SK-N-SH (cell line): ENCODE measurements around the gene GALNT17. TPM values are rescaled to one million over a fixed set of nuclear protein-coding genes. Genes with fewer than 3 reads are reported as not detected.

Experiments used
- CTCF ChIA-PET: fragments of 300-600, 350-600 bp; formaldehyde crosslinking; extraction: SDS; loops from one replicate; lab custom pipeline; 2021; lab: Yijun Ruan, JAX
- POLR2A ChIA-PET: fragments of 350-600 bp; sonication (Branson Sonifier 250); formaldehyde crosslinking; extraction: SDS; loops from one replicate; lab custom pipeline; 2020; ENCODE audit warnings: antibody characterized with exemption, inconsistent platforms; lab: Yijun Ruan, JAX
- DNase-seq: peaks from one replicate; pipeline ENCODE4 v3.0.0; 2012
- H2AFZ ChIP-seq: fragments of 200-600 bp; sonication (generic); 2 replicates; pipeline ENCODE4 v1.8.1; 2016; ENCODE audit warnings: antibody characterized with exemption, mild to moderate bottlenecking, low read depth
- H3F3A ChIP-seq: fragments of 200-600 bp; sonication (generic); replicated peaks from 2 replicates; pipeline ENCODE3; 2016; ENCODE audit warnings: antibody characterized with exemption, mild to moderate bottlenecking; ENCODE audit not compliant: insufficient read depth
- H3K27ac ChIP-seq, 2 experiments: fragments of 200-500 bp in 1 of 2; fragments of 200-600 bp in 1 of 2; sonication (Bioruptor generic) in 1 of 2; sonication (generic), shearing (Covaris generic) in 1 of 2; 2 replicates each; pipeline versions ENCODE4 v1.5.1 to v1.6.1; 2014 to 2016; ENCODE audit warnings: low read depth in 2 of 2, inconsistent platforms in 1 of 2, low read length in 1 of 2, mild to moderate bottlenecking in 1 of 2, mixed read lengths in 1 of 2
- H3K27me3 ChIP-seq: fragments of 200-600 bp; sonication (generic), shearing (Covaris generic); 2 replicates; pipeline ENCODE4 v1.6.1; 2016; ENCODE audit warnings: mixed run types; ENCODE audit not compliant: insufficient read depth
- H3K36me3 ChIP-seq, 2 experiments: fragments of 200-500 bp in 1 of 2; fragments of 200-600 bp in 1 of 2; sonication (Bioruptor generic) in 1 of 2; sonication (generic) in 1 of 2; replicated peaks in 1 of 2; 2 replicates each; pipeline versions ENCODE3 to v1.5.1; 2014 to 2016; ENCODE audit warnings: low read length in 1 of 2, mild to moderate bottlenecking in 1 of 2; ENCODE audit not compliant: insufficient read depth in 2 of 2, control insufficient read depth in 1 of 2
- H3K4me1 ChIP-seq, 2 experiments: fragments of 200-500 bp in 1 of 2; fragments of 200-600 bp in 1 of 2; sonication (Bioruptor generic) in 1 of 2; sonication (generic), shearing (Covaris generic) in 1 of 2; 2 replicates each; pipeline versions ENCODE4 v1.5.1 to v1.6.1; 2014 to 2016; ENCODE audit warnings: low read depth in 1 of 2, low read length in 1 of 2, mixed run types in 1 of 2; ENCODE audit not compliant: insufficient read depth in 2 of 2, control insufficient read depth in 1 of 2
- H3K4me2 ChIP-seq: fragments of 200-600 bp; sonication (generic), shearing (Covaris generic); 2 replicates; pipeline ENCODE4 v1.6.1; 2017; ENCODE audit warnings: mixed run types
- H3K4me3 ChIP-seq, 2 experiments: fragments of 200-500 bp in 1 of 2; fragments of 200-600 bp in 1 of 2; sonication (Bioruptor generic) in 1 of 2; sonication (generic), shearing (Covaris generic) in 1 of 2; 2 replicates each; pipeline versions ENCODE4 v1.5.1 to v1.8.1; 2014 to 2016; ENCODE audit warnings: low read depth in 2 of 2, inconsistent platforms in 1 of 2, low read length in 1 of 2, mild to moderate bottlenecking in 1 of 2, mixed read lengths in 1 of 2, moderate library complexity in 1 of 2
- H3K79me2 ChIP-seq: fragments of 200-600 bp; sonication (generic); 2 replicates; pipeline ENCODE4 v1.8.1; 2017; ENCODE audit warnings: mild to moderate bottlenecking; ENCODE audit not compliant: insufficient read depth
- H3K9ac ChIP-seq: fragments of 200-600 bp; sonication (generic); 2 replicates; pipeline ENCODE4 v1.6.1; 2017; ENCODE audit warnings: mixed run types
- H3K9me2 ChIP-seq: fragments of 200-600 bp; sonication (generic); 2 replicates; pipeline ENCODE4 v1.6.1; 2017; ENCODE audit warnings: mixed run types
- H3K9me3 ChIP-seq: fragments of 200-600 bp; sonication (generic); 2 replicates; pipeline ENCODE4 v1.6.1; 2017; ENCODE audit warnings: mixed run types, mild to moderate bottlenecking, moderate library complexity
- H4K20me1 ChIP-seq: fragments of 200-600 bp; sonication (generic); 2 replicates; pipeline ENCODE4 v1.6.1; 2017; ENCODE audit warnings: mild to moderate bottlenecking, mixed run types; ENCODE audit not compliant: insufficient read depth
- FOXJ3 ChIP-seq: sonication (generic); formaldehyde crosslinking; IDR thresholded peaks from 2 replicates; pipeline ENCODE4 v1.5.1; 2020; ENCODE audit warnings: mild to moderate bottlenecking, missing genetic modification reagents
- MAX ChIP-seq: IDR thresholded peaks from 2 replicates; pipeline ENCODE4 v1.4.0; 2012; ENCODE audit warnings: low read depth
- POLR2AphosphoS5 ChIP-seq: IDR thresholded peaks from 2 replicates; pipeline ENCODE4 v1.6.1; 2012; ENCODE audit warnings: low read depth, low read length
- SMC3 ChIP-seq: IDR thresholded peaks from 2 replicates; pipeline ENCODE4 v1.6.1; 2012; ENCODE audit warnings: low read depth, low read length, improper control_type of control experiment
- TAF1 ChIP-seq: IDR thresholded peaks from 2 replicates; pipeline ENCODE4 v1.6.1; 2012; ENCODE audit warnings: low read depth, mild to moderate bottlenecking, low read length, moderate library complexity, borderline replicate concordance
- TCF12 ChIP-seq: IDR thresholded peaks from 2 replicates; pipeline ENCODE4 v1.4.0; 2012
- ZBTB33 ChIP-seq: IDR thresholded peaks from 2 replicates; pipeline ENCODE4 v1.4.0; 2012; ENCODE audit warnings: low read depth, borderline replicate concordance
- WGBS: methylation state at CpG from one replicate; pipeline ENCODE4 v1.1.6; 2017; ENCODE audit warnings: low lambda C conversion rate; 5-methylcytosine and 5-hydroxymethylcytosine counted together
- polyA plus RNA-seq, 3 experiments: library from polyadenylated mRNA; depleted of rRNA; stranded (reverse); fragments of >200 nt; gene quantifications; 2 replicates each; pipeline ENCODE4 v1.2.3, GENCODE V29; 2012

The GALNT17 gene
- polyA plus RNA-seq, 1 of the 3 experiments (the other 2 are of a cell fraction), result not detected

- 15% methylated on average over 24 of the region's 24 CpGs for WGBS
- no peak overlapping the region for H3K27ac ChIP-seq
- H3K4me3 ChIP-seq, result no peak overlapping the region
- H3K36me3 ChIP-seq, result no peaks in the 10 kb centered on the region
- no peaks in the 10 kb centered on the region for H3K27me3 ChIP-seq
- DNase-seq, result no peak
- CTCF ChIA-PET, result no interaction called here
- no peaks in the 10 kb centered on the region for H3K9me2 ChIP-seq
- H3K9me3 ChIP-seq, result no peaks in the 10 kb centered on the region
- no peak overlapping the region for H2AFZ ChIP-seq
- H3F3A ChIP-seq, result no peaks in the 10 kb centered on the region
- H3K79me2 ChIP-seq, result no peaks in the 10 kb centered on the region
- H3K9ac ChIP-seq, result no peak overlapping the region
- no peaks in the 10 kb centered on the region for H4K20me1 ChIP-seq
- no peaks in the 10 kb centered on the region for H3K4me1 ChIP-seq
- POLR2A ChIA-PET, result no interaction called here
- no peak for TF ChIP-seq FOXJ3 (CRISPR knock-in tag)
- no peak for TF ChIP-seq TCF12
- TF ChIP-seq SMC3, result no peak
- TF ChIP-seq TAF1, result no peak
- no peak for TF ChIP-seq MAX
- no peak for TF ChIP-seq POLR2AphosphoS5
- H3K4me2 ChIP-seq, result no peak overlapping the region
Observed at GRCh38 chr7:71145906-71146901, 14.3 kb downstream of the GALNT17 start.

GRCh38 chr7:71148098-71148497, 16.2 kb downstream of the GALNT17 start:
- DNase-seq, result no peak

More at GRCh38 chr7:71148098-71148497, 16.2 kb downstream of the GALNT17 start:
- ChIA-PET POLR2A (no interaction called here), CTCF (no interaction called here)
- Histone ChIP-seq H3K27ac (no peak overlapping the region), H4K20me1 (no peaks in the 10 kb centered on the region), H2AFZ (no peak overlapping the region), H3K4me2 (no peak overlapping the region), H3K9me2 (no peaks in the 10 kb centered on the region), H3K9me3 (peaks cover 8% of the 10 kb centered on the region; the same call in 1 of the 2 replicates), H3F3A (no peaks in the 10 kb centered on the region), H3K4me3 (no peak overlapping the region), H3K9ac (no peak overlapping the region), H3K79me2 (no peaks in the 10 kb centered on the region), H3K4me1 (no peaks in the 10 kb centered on the region), H3K27me3 (no peaks in the 10 kb centered on the region), H3K36me3 (no peaks in the 10 kb centered on the region)
- no peak for TF ChIP-seq ZBTB33
